Measurements from ENCODE around the gene VTN.

DNA sequence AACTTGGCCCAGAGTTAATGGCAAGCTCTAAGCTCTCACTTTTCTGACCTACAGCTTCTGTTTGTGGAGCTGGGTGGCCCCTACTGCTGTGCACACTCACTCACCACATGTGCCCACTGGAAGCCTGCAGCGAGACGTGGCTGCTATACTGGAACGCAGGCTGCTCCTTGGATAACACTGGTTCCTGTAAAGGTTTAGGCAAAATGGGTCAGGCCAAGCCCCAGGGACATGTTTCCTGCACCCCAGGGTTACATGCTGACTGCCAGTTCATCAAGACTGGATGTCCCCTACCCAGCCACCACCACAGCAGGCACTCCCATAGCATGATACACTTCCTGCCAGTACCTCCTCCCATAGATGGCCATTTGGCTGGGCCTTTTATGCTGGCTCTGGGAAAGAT, 21.1 kb downstream of the VTN start:
- TF ChIP-seq POLR2AphosphoS5 (IDR thresholded peaks at IDR 0.05): no peak
- TF ChIP-seq, protein P1, sequence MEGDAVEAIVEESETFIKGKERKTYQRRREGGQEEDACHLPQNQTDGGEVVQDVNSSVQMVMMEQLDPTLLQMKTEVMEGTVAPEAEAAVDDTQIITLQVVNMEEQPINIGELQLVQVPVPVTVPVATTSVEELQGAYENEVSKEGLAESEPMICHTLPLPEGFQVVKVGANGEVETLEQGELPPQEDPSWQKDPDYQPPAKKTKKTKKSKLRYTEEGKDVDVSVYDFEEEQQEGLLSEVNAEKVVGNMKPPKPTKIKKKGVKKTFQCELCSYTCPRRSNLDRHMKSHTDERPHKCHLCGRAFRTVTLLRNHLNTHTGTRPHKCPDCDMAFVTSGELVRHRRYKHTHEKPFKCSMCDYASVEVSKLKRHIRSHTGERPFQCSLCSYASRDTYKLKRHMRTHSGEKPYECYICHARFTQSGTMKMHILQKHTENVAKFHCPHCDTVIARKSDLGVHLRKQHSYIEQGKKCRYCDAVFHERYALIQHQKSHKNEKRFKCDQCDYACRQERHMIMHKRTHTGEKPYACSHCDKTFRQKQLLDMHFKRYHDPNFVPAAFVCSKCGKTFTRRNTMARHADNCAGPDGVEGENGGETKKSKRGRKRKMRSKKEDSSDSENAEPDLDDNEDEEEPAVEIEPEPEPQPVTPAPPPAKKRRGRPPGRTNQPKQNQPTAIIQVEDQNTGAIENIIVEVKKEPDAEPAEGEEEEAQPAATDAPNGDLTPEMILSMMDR (IDR thresholded peaks at IDR 0.05; ENCODE audit: poor library complexity, severe bottlenecking): no peak
- no peak for TF ChIP-seq MXI1 (conservative IDR thresholded peaks at IDR 0.05; ENCODE audit: poor library complexity, severe bottlenecking)
- no peak for TF ChIP-seq SMC3 (conservative IDR thresholded peaks at IDR 0.05; ENCODE audit: poor library complexity)
